H1 (cell line): ENCODE measurements around the gene TRABD2A.

ENCODE experiments used
- CBX5 ChIP-seq: fragments of 300-800, 300-1000 bp; sonication (generic); IDR thresholded peaks from 2 replicates; pipeline ENCODE4 v1.7.1; 2016; ENCODE audit warnings: antibody characterized with exemption, low read length, low read depth
- CEBPB ChIP-seq: IDR thresholded peaks from 2 replicates; pipeline ENCODE4 v1.6.1; 2012; ENCODE audit warnings: low read depth, low read length
- EZH2 ChIP-seq: fragments of 200-600 bp; sonication (generic); IDR thresholded peaks from 2 replicates; pipeline ENCODE4 v1.7.1; 2012; ENCODE audit warnings: low read depth, mild to moderate bottlenecking, moderate library complexity, low read length, inconsistent platforms; ENCODE audit not compliant: severe bottlenecking
- GABPA ChIP-seq: IDR thresholded peaks from 2 replicates; pipeline ENCODE4 v1.6.1; 2011; ENCODE audit warnings: mild to moderate bottlenecking, low read length, moderate library complexity, borderline replicate concordance; ENCODE audit not compliant: insufficient read depth
- GTF2F1 ChIP-seq: IDR thresholded peaks from 2 replicates; pipeline ENCODE4 v1.6.1; 2012; ENCODE audit warnings: low read depth, low read length, improper control_type of control experiment, borderline replicate concordance
- NANOG ChIP-seq: IDR thresholded peaks from 2 replicates; pipeline ENCODE4 v1.6.1; 2011; ENCODE audit warnings: low read length, low read depth, mild to moderate bottlenecking, inconsistent platforms; ENCODE audit not compliant: insufficient read depth, poor library complexity, severe bottlenecking
- POLR2AphosphoS5 ChIP-seq: IDR thresholded peaks from 2 replicates; pipeline ENCODE4 v1.6.1; 2011; ENCODE audit warnings: low read depth, low read length
- RAD21 ChIP-seq, 2 experiments: IDR thresholded peaks in 1 of 2; conservative IDR thresholded peaks in 1 of 2; 2 replicates each; pipeline ENCODE4 v1.6.1; 2011; ENCODE audit warnings: low read depth in 2 of 2, low read length in 2 of 2, improper control_type of control experiment in 1 of 2, inconsistent platforms in 1 of 2, mild to moderate bottlenecking in 1 of 2, moderate library complexity in 1 of 2
- SP1 ChIP-seq: IDR thresholded peaks from 2 replicates; pipeline ENCODE4 v1.6.1; 2011; ENCODE audit warnings: low read depth, low read length
- SP4 ChIP-seq: IDR thresholded peaks from 2 replicates; pipeline ENCODE4 v1.6.1; 2012; ENCODE audit warnings: low read length, inconsistent platforms
- TF ChIP-seq, protein P1 (sequence below), 3 experiments: IDR thresholded peaks; 1 replicate in 2 of 3; 2 replicates in 1 of 3; pipeline versions ENCODE4 v1.5.1 to v1.6.1; 2011; ENCODE audit warnings: low read length in 3 of 3, mild to moderate bottlenecking in 3 of 3, inconsistent platforms in 2 of 3, low read depth in 1 of 3, moderate library complexity in 1 of 3; ENCODE audit not compliant: insufficient read depth in 1 of 3; ENCODE audit errors: control extremely low read depth in 1 of 3

DNA sequence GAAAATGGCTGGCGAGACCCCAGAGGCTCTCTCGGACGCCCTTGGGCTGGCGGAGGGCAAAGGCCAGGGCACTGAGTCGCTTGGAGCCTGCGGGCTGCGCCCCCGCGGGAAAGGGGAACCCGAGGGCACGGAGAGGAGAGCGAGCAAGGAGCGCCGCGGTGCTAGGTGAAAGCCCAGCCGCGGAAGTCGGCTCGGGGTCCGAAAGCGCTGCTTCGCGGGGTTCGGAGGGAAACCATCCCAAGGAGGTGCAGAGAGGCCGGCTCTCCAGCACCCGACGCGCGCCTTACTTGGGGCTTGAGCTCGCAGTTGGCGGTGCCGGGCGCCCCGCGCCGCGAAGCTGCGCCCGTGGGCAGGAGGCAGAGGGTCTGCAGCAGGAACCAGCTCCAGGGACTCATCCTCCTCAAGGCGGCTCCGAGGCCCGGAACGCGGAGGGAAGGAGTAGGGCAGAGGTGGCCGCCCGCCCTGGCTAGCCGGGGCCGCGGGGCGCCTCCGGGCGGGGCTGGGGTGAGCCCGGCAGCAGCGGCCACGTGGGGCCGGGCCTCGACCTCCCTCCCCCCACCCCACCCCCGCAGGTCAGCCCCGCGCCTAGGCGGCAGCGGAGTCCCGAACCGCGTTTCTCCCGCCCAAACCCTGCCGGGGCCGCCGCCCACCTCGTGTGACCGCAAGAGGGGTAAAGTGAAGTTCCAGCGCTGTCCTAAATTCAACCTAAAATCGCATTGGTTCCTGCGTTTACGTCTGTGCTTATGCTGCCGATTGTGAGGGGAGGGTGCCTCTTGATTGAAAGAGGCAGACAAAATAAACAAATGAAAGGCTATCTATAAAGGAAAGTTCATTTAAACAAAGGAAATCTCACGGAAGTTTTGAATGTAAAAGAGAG lies at the start of gene TRABD2A:
- peak; percentile 73 for TF ChIP-seq EZH2
- TF ChIP-seq, protein P1, sequence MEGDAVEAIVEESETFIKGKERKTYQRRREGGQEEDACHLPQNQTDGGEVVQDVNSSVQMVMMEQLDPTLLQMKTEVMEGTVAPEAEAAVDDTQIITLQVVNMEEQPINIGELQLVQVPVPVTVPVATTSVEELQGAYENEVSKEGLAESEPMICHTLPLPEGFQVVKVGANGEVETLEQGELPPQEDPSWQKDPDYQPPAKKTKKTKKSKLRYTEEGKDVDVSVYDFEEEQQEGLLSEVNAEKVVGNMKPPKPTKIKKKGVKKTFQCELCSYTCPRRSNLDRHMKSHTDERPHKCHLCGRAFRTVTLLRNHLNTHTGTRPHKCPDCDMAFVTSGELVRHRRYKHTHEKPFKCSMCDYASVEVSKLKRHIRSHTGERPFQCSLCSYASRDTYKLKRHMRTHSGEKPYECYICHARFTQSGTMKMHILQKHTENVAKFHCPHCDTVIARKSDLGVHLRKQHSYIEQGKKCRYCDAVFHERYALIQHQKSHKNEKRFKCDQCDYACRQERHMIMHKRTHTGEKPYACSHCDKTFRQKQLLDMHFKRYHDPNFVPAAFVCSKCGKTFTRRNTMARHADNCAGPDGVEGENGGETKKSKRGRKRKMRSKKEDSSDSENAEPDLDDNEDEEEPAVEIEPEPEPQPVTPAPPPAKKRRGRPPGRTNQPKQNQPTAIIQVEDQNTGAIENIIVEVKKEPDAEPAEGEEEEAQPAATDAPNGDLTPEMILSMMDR (IDR thresholded peaks at IDR 0.05; ENCODE audit: control extremely low read depth in 1 of 3, insufficient read depth in 1 of 3, low read depth in 1 of 3, low read length in 3 of 3): no peak
- TF ChIP-seq SP1: no peak
- no peak for TF ChIP-seq NANOG
- no peak for TF ChIP-seq RAD21 (IDR thresholded peaks at IDR 0.05 in 1 of 2, conservative IDR thresholded peaks at IDR 0.05 in 1 of 2; ENCODE audit: low read depth in 2 of 2, low read length in 2 of 2)
- TF ChIP-seq SP4: no peak
- TF ChIP-seq CEBPB: no peak
- peak; percentile 57; the same call in 1 of the 2 replicates for TF ChIP-seq POLR2AphosphoS5
- no peak for TF ChIP-seq GTF2F1
- no peak for TF ChIP-seq CBX5
- 0 out of 2 replicates have a peak, but pooled peaks have one; percentile 10 for TF ChIP-seq GABPA
